Measurements from ENCODE around the gene RANBP1.

GRCh38 chr22:20175597-20175900 lies 59.6 kb downstream of the RANBP1 start:
- TF ChIP-seq EZH2 (IDR thresholded peaks at IDR 0.05; ENCODE audit: insufficient read depth, poor library complexity, severe bottlenecking), result no peak
- no peak for TF ChIP-seq EZH2phosphoT487 (IDR thresholded peaks at IDR 0.05; ENCODE audit: insufficient read depth, low read depth)
